ENCODE results near the gene CD160.
"Not testable (repeated sequence)": the region's sequence is repeated elsewhere in the genome, so short reads cannot be mapped to it uniquely, and the experiment has no call there.

The CD160 gene

GRCh38 chr1:145719230-145720079 lies at the start of gene CD160:
CD160 (plus strand) TSS chr1:145719499; CDS start chr1:145728328, 8,829 bp downstream.
- peak; percentile 52 for DNase-seq

- DNase-seq = not testable (repeated sequence)
Observed at GRCh38 chr1:145670995-145671745, 48.1 kb upstream of the CD160 start.

- DNase-seq = not testable (repeated sequence)
Observed at GRCh38 chr1:145673217-145673616, 46.1 kb upstream of the CD160 start.

GRCh38 chr1:145684858-145685257 lies 34.4 kb upstream of the CD160 start:
- not testable (repeated sequence) for DNase-seq

GRCh38 chr1:145686078-145686477 lies 33.2 kb upstream of the CD160 start:
- DNase-seq = not testable (repeated sequence)

- no peak for DNase-seq
Observed at GRCh38 chr1:145688328-145688727, 31.0 kb upstream of the CD160 start.

GRCh38 chr1:145688924-145689323 lies 30.4 kb upstream of the CD160 start:
- no peak for DNase-seq

GRCh38 chr1:145689922-145690321 lies 29.4 kb upstream of the CD160 start:
- no peak for DNase-seq

GRCh38 chr1:145690587-145691558 lies 28.4 kb upstream of the CD160 start:
- peak; percentile 74 for DNase-seq

GRCh38 chr1:145692785-145693443 lies 26.4 kb upstream of the CD160 start:
- DNase-seq = no peak

GRCh38 chr1:145695821-145696629 lies 23.3 kb upstream of the CD160 start:
- DNase-seq = no peak

GRCh38 chr1:145696630-145696960 lies 22.7 kb upstream of the CD160 start:
- no peak for DNase-seq

- no peak for DNase-seq
Observed at GRCh38 chr1:145701306-145701862, 17.9 kb upstream of the CD160 start.

GRCh38 chr1:145702052-145702451 lies 17.2 kb upstream of the CD160 start:
- DNase-seq = no peak

GRCh38 chr1:145702826-145703225 lies 16.5 kb upstream of the CD160 start:
- no peak for DNase-seq

GRCh38 chr1:145705622-145706021 lies 13.7 kb upstream of the CD160 start:
- DNase-seq = no peak

- no peak for DNase-seq
Observed at GRCh38 chr1:145706086-145706664, 13.1 kb upstream of the CD160 start.

- no peak for DNase-seq
Observed at GRCh38 chr1:145707183-145707867, 12.0 kb upstream of the CD160 start, which contains the start of gene PDZK1. PDZK1 (minus strand) TSS chr1:145707368; CDS start chr1:145688021, 19,347 bp downstream.

GRCh38 chr1:145708063-145708462 lies 11.2 kb upstream of the CD160 start:
- no peak for DNase-seq

All from activated CD4-positive, alpha-beta T cell treated with anti-CD3 and anti-CD28 coated beads, Interleukin-2, amount 50 U/mL, for 16 hours (primary cell).